Activated naive CD4-positive, alpha-beta T cell treated with anti-CD3 and anti-CD28 coated beads for 36 hours (primary cell): ENCODE measurements around the gene CFAP91. TPM values are rescaled to one million over a fixed set of nuclear protein-coding genes. Genes with fewer than 3 reads are reported as not detected.
"Not testable (repeated sequence)": the region's sequence is repeated elsewhere in the genome, so short reads cannot be mapped to it uniquely, and the experiment has no call there.

ENCODE experiments used
- CTCF ChIA-PET: fragments of 350-600 bp; sonication (Branson Sonifier 250); formaldehyde crosslinking; loops from one replicate; lab custom pipeline; 2021; ENCODE audit warnings: antibody characterized with exemption; lab: Charles Lee
- DNase-seq: peaks from one replicate; pipeline ENCODE4 v3.0.0-alpha.2; 2020
- H3K27ac Mint-ChIP-seq: one replicate; pipeline ENCODE4 v1.8.0; 2021; ENCODE audit warnings: mild to moderate bottlenecking, mixed read lengths
- H3K27me3 Mint-ChIP-seq: one replicate; pipeline ENCODE4 v1.8.0; 2021; ENCODE audit warnings: low read depth, mixed read lengths
- H3K36me3 Mint-ChIP-seq: one replicate; pipeline ENCODE4 v1.8.0; 2021; ENCODE audit warnings: low read depth, mixed read lengths
- H3K4me1 Mint-ChIP-seq: one replicate; pipeline ENCODE4 v1.8.0; 2021; ENCODE audit warnings: low read depth, mixed read lengths
- H3K4me3 Mint-ChIP-seq: one replicate; pipeline ENCODE4 v1.8.0; 2021; ENCODE audit warnings: mild to moderate bottlenecking, moderate library complexity, mixed read lengths
- H3K9me3 Mint-ChIP-seq: one replicate; pipeline ENCODE4 v1.8.0; 2021; ENCODE audit warnings: mixed read lengths
- intact Hi-C: fragments of 100-400 bp; cut with micrococcal nuclease; formaldehyde crosslinking; loops from one replicate; pipeline ENCODE4 v1.15.1; 2023
- total RNA-seq, 2 experiments: library from RNA; stranded (reverse); gene quantifications; one replicate each; pipeline ENCODE4 v1.2.3, GENCODE V29; 2021

The CFAP91 gene
- total RNA-seq, 2 experiments from 2014 or later = 0.26 to 0.57 TPM

GRCh38 chr3:119665954-119666559 is 36.8 kb upstream of the CFAP91 start:
- DNase-seq = no peak
- H3K4me3 Mint-ChIP-seq = no peak overlapping the region
- H3K4me1 Mint-ChIP-seq = peaks cover 6% of the 10 kb centered on the region
- H3K9me3 Mint-ChIP-seq = no peaks in the 10 kb centered on the region
- CTCF ChIA-PET = interaction anchor here (1.1 to 1.9 kb wide), 2 partner anchors 9 to 15 kb away, joined by 4 read pairs; no protein-coding TSS in a partner anchor
- H3K27ac Mint-ChIP-seq = no peak overlapping the region
- H3K27me3 Mint-ChIP-seq = no peaks in the 10 kb centered on the region
- intact Hi-C loops = loop anchor here (2.0 kb wide), 1 partner anchor 27 kb away; no protein-coding TSS in a partner anchor
- peaks cover 14% of the 10 kb centered on the region for H3K36me3 Mint-ChIP-seq

DNA sequence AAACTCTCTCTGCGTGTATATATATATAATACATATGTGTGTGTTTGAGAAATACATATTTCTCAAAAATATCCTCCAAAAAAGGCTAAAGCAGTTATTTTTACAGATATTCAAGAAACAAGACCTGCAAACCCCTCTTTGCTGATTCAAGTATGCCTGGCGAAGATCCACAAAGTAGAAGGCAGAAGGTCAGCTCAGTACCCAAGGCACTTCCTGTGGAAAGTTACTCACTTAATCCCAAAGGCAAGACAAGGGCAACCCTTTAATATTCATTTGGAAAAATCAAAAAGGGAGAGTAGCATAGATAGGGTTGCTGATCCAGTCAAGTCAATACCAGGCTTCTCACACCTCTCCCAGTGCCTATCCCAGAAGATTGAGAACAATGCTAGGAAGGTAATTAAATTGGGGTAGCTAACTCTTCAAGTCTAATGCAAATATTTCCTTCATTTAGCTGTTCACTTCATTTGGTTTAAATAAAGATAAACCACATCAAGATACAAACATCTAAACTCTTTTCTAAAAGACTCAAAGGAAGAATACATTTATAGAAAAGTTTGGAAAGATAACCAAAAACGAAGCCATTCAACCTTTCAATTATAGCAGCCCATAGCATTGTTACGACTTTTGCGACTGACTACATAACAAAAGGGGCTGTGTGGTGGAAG is 32.8 kb upstream of the CFAP91 start:
- no peak for DNase-seq
- Mint-ChIP-seq H3K27ac (no peak overlapping the region), H3K4me3 (no peak overlapping the region), H3K27me3 (no peaks in the 10 kb centered on the region), H3K36me3 (peaks cover 31% of the 10 kb centered on the region), H3K4me1 (peaks cover 22% of the 10 kb centered on the region), H3K9me3 (no peaks in the 10 kb centered on the region)
- CTCF ChIA-PET = no interaction called here
- intact Hi-C loops = no loop called here

- Mint-ChIP-seq H3K9me3 (no peaks in the 10 kb centered on the region), H3K27me3 (no peaks in the 10 kb centered on the region), H3K4me1 (peaks cover 42% of the 10 kb centered on the region), H3K36me3 (peaks cover 36% of the 10 kb centered on the region), H3K4me3 (no peak overlapping the region), H3K27ac (peak overlapping the region; percentile 5)
- intact Hi-C loops = no loop called here
- no peak for DNase-seq
- CTCF ChIA-PET = no interaction called here
These were observed 30.0 kb upstream of the CFAP91 start for GRCh38 chr3:119672776-119673175.

DNA sequence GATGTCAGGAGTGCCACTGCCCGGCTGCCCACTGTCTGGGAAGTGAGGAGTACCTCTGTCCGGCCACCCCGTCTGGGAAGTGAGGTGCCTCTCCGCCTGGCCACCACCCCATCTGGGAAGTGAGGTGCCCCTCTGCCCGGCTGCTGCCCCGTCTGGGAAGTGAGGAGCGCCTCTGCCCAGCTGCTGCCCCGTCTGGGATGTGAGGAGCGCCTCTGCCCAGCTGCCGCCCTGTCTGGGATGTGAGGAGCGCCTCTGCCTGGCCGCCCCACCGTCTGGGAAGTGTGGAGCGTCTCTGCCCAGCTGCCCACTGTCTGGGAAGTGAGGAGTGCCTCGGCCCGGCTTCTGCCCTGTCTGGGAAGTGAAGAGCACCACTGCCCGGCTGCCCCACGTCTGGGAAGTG is 28.9 kb upstream of the CFAP91 start:
- H3K4me1 Mint-ChIP-seq = peaks cover 42% of the 10 kb centered on the region
- H3K27me3 Mint-ChIP-seq = no peaks in the 10 kb centered on the region
- no peak overlapping the region for H3K27ac Mint-ChIP-seq
- no peaks in the 10 kb centered on the region for H3K9me3 Mint-ChIP-seq
- peaks cover 34% of the 10 kb centered on the region for H3K36me3 Mint-ChIP-seq
- CTCF ChIA-PET = no interaction called here
- intact Hi-C loops = no loop called here
- DNase-seq = no peak
- H3K4me3 Mint-ChIP-seq = no peak overlapping the region

DNA sequence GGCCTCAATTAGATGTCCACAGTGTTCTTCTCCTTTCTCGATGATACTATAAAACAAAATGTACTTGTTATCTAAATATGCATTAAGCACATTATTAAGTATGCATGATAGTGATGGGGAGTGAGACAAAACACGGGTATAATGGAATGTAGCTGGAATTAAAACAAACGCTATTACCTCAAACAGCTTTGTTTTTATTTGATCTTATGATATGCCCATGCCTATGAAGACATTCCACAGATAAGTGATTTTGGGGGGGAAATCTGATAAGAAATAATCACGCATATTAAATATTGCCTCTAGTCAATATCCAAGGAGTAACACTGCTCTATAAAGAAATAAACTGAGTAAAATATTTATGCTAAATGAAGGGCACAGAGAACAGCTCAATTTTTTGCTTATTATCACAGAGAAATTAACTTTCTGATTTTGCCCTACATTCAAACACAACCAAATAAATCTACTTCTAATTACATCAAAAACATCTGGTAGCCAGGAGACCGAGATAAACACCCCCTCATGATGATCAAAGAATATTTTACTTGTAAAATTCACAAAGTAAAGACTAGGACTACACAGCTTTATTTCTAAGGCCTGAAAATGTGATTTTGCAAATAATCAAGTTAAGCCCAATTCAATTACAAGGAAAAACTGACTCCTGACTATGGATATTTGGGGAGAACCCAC is 27.5 kb upstream of the CFAP91 start:
- peaks cover 32% of the 10 kb centered on the region for H3K36me3 Mint-ChIP-seq
- CTCF ChIA-PET = interaction anchor here (0.5 to 1.0 kb wide), 5 partner anchors 10 to 1314 kb away, joined by 3 to 4 read pairs (median 3); no protein-coding TSS in a partner anchor
- no peaks in the 10 kb centered on the region for H3K9me3 Mint-ChIP-seq

GRCh38 chr3:119676020-119676419 is 26.8 kb upstream of the CFAP91 start:
- Mint-ChIP-seq H3K9me3 (no peaks in the 10 kb centered on the region), H3K4me3 (peak overlapping the region; percentile 82), H3K27me3 (no peaks in the 10 kb centered on the region), H3K36me3 (peaks cover 26% of the 10 kb centered on the region), H3K4me1 (peaks cover 36% of the 10 kb centered on the region), H3K27ac (peak overlapping the region; percentile 95)
- CTCF ChIA-PET = interaction anchor here (0.5 to 1.9 kb wide), 2 partner anchors 402 to 1314 kb away, joined by 3 to 7 read pairs; no protein-coding TSS in a partner anchor
- intact Hi-C loops = loop anchor here (2.0 kb wide), 1 partner anchor 435 kb away; the partner anchor contains the start of gene B4GALT4
- no peak for DNase-seq

More for the DNA sequence above, 27.5 kb upstream of the CFAP91 start:
- intact Hi-C loops = no loop called here
- DNase-seq = no peak
- Mint-ChIP-seq H3K27ac (peak overlapping the region; percentile 95), H3K4me1 (peaks cover 37% of the 10 kb centered on the region), H3K4me3 (peak overlapping the region; percentile 82), H3K27me3 (no peaks in the 10 kb centered on the region)

- H3K36me3 Mint-ChIP-seq = peaks cover 19% of the 10 kb centered on the region
- peak within 1 kb of the TSS; percentile 82 for H3K4me3 Mint-ChIP-seq
- peak within 1 kb of the TSS; percentile 95 for H3K27ac Mint-ChIP-seq
- no peaks in the 10 kb centered on the region for H3K27me3 Mint-ChIP-seq
- peak; percentile 97 for DNase-seq
- peaks cover 31% of the 10 kb centered on the region for H3K4me1 Mint-ChIP-seq
- CTCF ChIA-PET = interaction anchor here (0.6 to 1.9 kb wide), 2 partner anchors 319 to 403 kb away, joined by 3 to 7 read pairs; no protein-coding TSS in a partner anchor
- intact Hi-C loops = loop anchor here (1.0 to 2.0 kb wide), 12 partner anchors 23 to 458 kb away; partner anchors contain the start of genes ADPRH, ARHGAP31, B4GALT4 and GSK3B
- H3K9me3 Mint-ChIP-seq = no peaks in the 10 kb centered on the region
These were observed 25.8 kb upstream of the CFAP91 start, which contains the start of gene COX17 for GRCh38 chr3:119676771-119677640. COX17 (minus strand) TSS chr3:119677406; CDS start chr3:119677310, 96 bp downstream.

GRCh38 chr3:119677641-119677934 is 25.2 kb upstream of the CFAP91 start:
- peak overlapping the region; percentile 82 for H3K4me3 Mint-ChIP-seq
- intact Hi-C loops = loop anchor here (1.0 to 2.0 kb wide), 12 partner anchors 23 to 458 kb away; partner anchors contain the start of genes ADPRH, ARHGAP31, B4GALT4 and GSK3B
- CTCF ChIA-PET = interaction anchor here (1.9 kb wide), 1 partner anchor 403 kb away, joined by 7 read pairs; no protein-coding TSS in a partner anchor
- H3K36me3 Mint-ChIP-seq = peaks cover 16% of the 10 kb centered on the region
- no peaks in the 10 kb centered on the region for H3K27me3 Mint-ChIP-seq
- peak overlapping the region; percentile 95 for H3K27ac Mint-ChIP-seq
- no peaks in the 10 kb centered on the region for H3K9me3 Mint-ChIP-seq
- DNase-seq = no peak
- H3K4me1 Mint-ChIP-seq = peaks cover 27% of the 10 kb centered on the region

DNA sequence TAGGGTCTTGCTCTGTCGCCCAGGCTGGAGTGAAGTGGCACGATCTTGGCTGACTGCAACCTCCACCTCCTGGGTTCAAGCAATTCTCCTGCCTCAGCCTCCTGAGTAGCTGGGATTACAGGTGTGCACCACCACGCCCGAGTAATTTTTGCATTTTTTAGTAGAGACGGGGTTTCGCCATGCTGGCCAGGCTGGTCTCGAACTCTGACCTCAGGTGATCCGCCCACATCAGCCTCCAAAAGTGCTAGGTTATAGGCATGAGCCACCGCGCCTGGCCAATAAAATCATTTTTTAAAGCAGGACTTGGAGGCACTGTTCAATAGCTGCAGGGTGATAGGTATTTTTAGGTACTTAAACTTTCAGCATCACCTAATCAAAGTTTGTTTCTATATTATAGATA is 24.6 kb upstream of the CFAP91 start:
- Mint-ChIP-seq H3K36me3 (peaks cover 12% of the 10 kb centered on the region), H3K4me1 (peaks cover 25% of the 10 kb centered on the region)
- H3K4me3 Mint-ChIP-seq, intact Hi-C loops, H3K27ac Mint-ChIP-seq, H3K27me3 Mint-ChIP-seq, DNase-seq, H3K9me3 Mint-ChIP-seq: not testable (repeated sequence)
- CTCF ChIA-PET = interaction anchor here (3.3 kb wide), 1 partner anchor 12 kb away, joined by 16 read pairs; no protein-coding TSS in a partner anchor

DNA sequence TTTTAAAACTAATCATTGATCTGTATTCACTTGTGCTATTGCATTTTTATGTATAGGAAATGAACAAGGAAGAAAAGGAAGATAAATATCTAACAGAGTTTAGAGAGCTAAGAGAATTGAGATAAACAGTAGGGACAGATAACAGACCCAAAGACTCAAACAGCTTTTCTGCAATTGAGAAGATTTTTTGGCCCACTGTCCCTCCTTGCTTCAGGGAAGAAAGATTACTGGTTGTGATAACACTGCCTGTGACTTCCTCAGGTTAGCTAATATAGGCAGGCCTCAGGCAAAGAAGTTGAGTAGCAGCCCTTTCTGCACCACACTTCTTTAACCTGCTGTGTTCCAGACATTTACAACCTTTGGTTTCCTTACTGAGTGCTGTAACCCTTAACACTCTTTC is 22.9 kb upstream of the CFAP91 start:
- Mint-ChIP-seq H3K27ac (no peak overlapping the region), H3K4me3 (no peak overlapping the region), H3K36me3 (peaks cover 9% of the 10 kb centered on the region), H3K9me3 (no peaks in the 10 kb centered on the region), H3K4me1 (peaks cover 21% of the 10 kb centered on the region), H3K27me3 (no peaks in the 10 kb centered on the region)
- CTCF ChIA-PET = interaction anchor here (1.0 to 3.3 kb wide), 4 partner anchors 10 to 439 kb away, joined by 3 to 16 read pairs (median 4); partner anchors contain the start of genes B4GALT4 and TIMMDC1
- no peak for DNase-seq
- intact Hi-C loops = loop anchor here (2.0 to 5.0 kb wide), 2 partner anchors 121 to 648 kb away; partner anchors contain the start of genes CD80 and IGSF11

GRCh38 chr3:119681279-119681678 is 21.5 kb upstream of the CFAP91 start:
- intact Hi-C loops = loop anchor here (1.0 to 5.0 kb wide), 9 partner anchors 62 to 799 kb away; partner anchors contain the start of genes CD80 and IGSF11
- CTCF ChIA-PET = interaction anchor here (0.7 to 3.3 kb wide), 13 partner anchors 9 to 798 kb away, joined by 3 to 16 read pairs (median 4); partner anchors contain the start of genes TEX55 and TIMMDC1
- Mint-ChIP-seq H3K9me3 (no peaks in the 10 kb centered on the region), H3K4me1 (peaks cover 7% of the 10 kb centered on the region), H3K27ac (no peak overlapping the region), H3K4me3 (no peak overlapping the region), H3K27me3 (no peaks in the 10 kb centered on the region), H3K36me3 (peaks cover 4% of the 10 kb centered on the region)
- DNase-seq = no peak
